ENCODE results near the gene HEXA.
A peak's percentile ranks its signal among the peaks of the same experiment; 100 is the strongest.

Gene HEXA

GRCh38 chr15:72372361-72372760 is 3.5 kb downstream of the HEXA start:
- DNase-seq, result no peak

GRCh38 chr15:72369964-72370363 is 5.8 kb downstream of the HEXA start:
- DNase-seq, result no peak

- DNase-seq, result no peak
Observed at GRCh38 chr15:72368899-72369298, 6.9 kb downstream of the HEXA start.

GRCh38 chr15:72368325-72368724 is 7.5 kb downstream of the HEXA start:
- no peak for DNase-seq

- no peak for DNase-seq
Observed at GRCh38 chr15:72365844-72366243, 10.0 kb downstream of the HEXA start.

GRCh38 chr15:72361176-72361575 is 14.6 kb downstream of the HEXA start:
- no peak for DNase-seq

GRCh38 chr15:72358650-72359171 is 17.1 kb downstream of the HEXA start:
- DNase-seq, result no peak

GRCh38 chr15:72358121-72358520 is 17.7 kb downstream of the HEXA start:
- DNase-seq, result no peak

- DNase-seq, result no peak
Observed at GRCh38 chr15:72354496-72354895, 21.3 kb downstream of the HEXA start.

GRCh38 chr15:72353266-72353665 is 22.5 kb downstream of the HEXA start:
- no peak for DNase-seq

- no peak for DNase-seq
Observed at GRCh38 chr15:72345806-72346205, 30.0 kb downstream of the HEXA start.

- no peak for DNase-seq
Observed at GRCh38 chr15:72345280-72345679, 30.5 kb downstream of the HEXA start.

GRCh38 chr15:72344602-72345001 is 31.2 kb downstream of the HEXA start:
- DNase-seq, result no peak

GRCh38 chr15:72342385-72342784 is 33.4 kb downstream of the HEXA start:
- DNase-seq, result no peak

- no peak for DNase-seq
Observed at GRCh38 chr15:72341361-72341760, 34.5 kb downstream of the HEXA start.

GRCh38 chr15:72340366-72340765 is 35.4 kb downstream of the HEXA start:
- DNase-seq, result no peak

- DNase-seq, result no peak
Observed at GRCh38 chr15:72339777-72340177, 36.0 kb downstream of the HEXA start.

- no peak for DNase-seq
Observed at GRCh38 chr15:72338617-72339321, 37.0 kb downstream of the HEXA start.

- no peak for DNase-seq
Observed at GRCh38 chr15:72338148-72338547, 37.7 kb downstream of the HEXA start.

- DNase-seq, result no peak
Observed at GRCh38 chr15:72334842-72335241, 41.0 kb downstream of the HEXA start.

- DNase-seq, result no peak
Observed at GRCh38 chr15:72331021-72331420, 44.8 kb downstream of the HEXA start.

GRCh38 chr15:72323752-72324151 is 52.1 kb downstream of the HEXA start:
- DNase-seq, result no peak

GRCh38 chr15:72319985-72320671 is 55.7 kb downstream of the HEXA start, which contains the start of gene CELF6:
CELF6 (minus strand) TSS chr15:72320157; CDS start chr15:72319874, 283 bp downstream.
- peak; percentile 72 for DNase-seq

- DNase-seq, result peak; percentile 57
Observed at GRCh38 chr15:72319360-72319984, 56.3 kb downstream of the HEXA start.

All from 8988T (cell line).